GM23248 (cell line): ENCODE results near the gene MGAT2. TPM values are rescaled to one million over a fixed set of nuclear protein-coding genes. Genes with fewer than 3 reads are reported as not detected.

Source experiments
- DNase-seq: peaks from one replicate; pipeline ENCODE4 v3.0.0-alpha.2; 2015
- H2AFZ ChIP-seq: fragments of 200-600 bp; sonication (generic); 2 replicates; pipeline ENCODE4 v1.6.1; 2016; ENCODE audit warnings: antibody characterized with exemption
- H3F3A ChIP-seq: fragments of 200-600 bp; sonication (generic); 2 replicates; pipeline ENCODE4 v1.6.1; 2016; ENCODE audit warnings: mild to moderate bottlenecking, antibody characterized with exemption, mixed run types; ENCODE audit not compliant: insufficient read depth
- H3K27ac ChIP-seq: fragments of 200-600 bp; sonication (generic); 2 replicates; pipeline ENCODE4 v1.5.1; 2016; ENCODE audit warnings: mild to moderate bottlenecking
- H3K27me3 ChIP-seq: fragments of 200-600 bp; sonication (generic); replicated peaks from 2 replicates; pipeline ENCODE4 v1.6.1; 2016; ENCODE audit warnings: mild to moderate bottlenecking; ENCODE audit not compliant: insufficient read depth
- H3K36me3 ChIP-seq: fragments of 200-600 bp; sonication (generic); 2 replicates; pipeline ENCODE4 v1.6.1; 2016; ENCODE audit warnings: low read depth, mild to moderate bottlenecking
- H3K4me1 ChIP-seq: fragments of 200-600 bp; sonication (generic); 2 replicates; pipeline ENCODE4 v1.6.1; 2016; ENCODE audit warnings: mild to moderate bottlenecking; ENCODE audit not compliant: insufficient read depth
- H3K4me2 ChIP-seq: fragments of 200-600 bp; sonication (generic); one replicate; pipeline ENCODE4 v1.6.1; 2016; ENCODE audit warnings: mild to moderate bottlenecking; ENCODE audit not compliant: unreplicated experiment
- H3K4me3 ChIP-seq: fragments of 200-600 bp; sonication (generic); 2 replicates; pipeline ENCODE4 v1.5.1; 2016; ENCODE audit warnings: mild to moderate bottlenecking
- H3K79me2 ChIP-seq: fragments of 200-600 bp; sonication (generic); 2 replicates; pipeline ENCODE4 v1.6.1; 2016; ENCODE audit warnings: mild to moderate bottlenecking; ENCODE audit not compliant: insufficient read depth
- H3K9ac ChIP-seq: fragments of 200-600 bp; sonication (generic); 2 replicates; pipeline ENCODE4 v1.6.1; 2016; ENCODE audit warnings: mild to moderate bottlenecking
- H3K9me2 ChIP-seq: fragments of 200-600 bp; sonication (generic); 2 replicates; pipeline ENCODE4 v1.6.1; 2016; ENCODE audit warnings: mixed run types, mild to moderate bottlenecking, moderate library complexity; ENCODE audit not compliant: insufficient read depth
- H3K9me3 ChIP-seq: fragments of 200-600 bp; sonication (generic); one replicate; pipeline ENCODE4 v1.6.1; 2017; ENCODE audit warnings: low read depth
- H4K20me1 ChIP-seq: fragments of 200-600 bp; sonication (generic); 2 replicates; pipeline ENCODE4 v1.6.0; 2016; ENCODE audit not compliant: insufficient read depth
- EZH2 ChIP-seq: fragments of 200-600 bp; sonication (generic); IDR thresholded peaks from 2 replicates; pipeline ENCODE4 v1.6.1; 2018; ENCODE audit warnings: antibody characterized with exemption, mild to moderate bottlenecking; ENCODE audit not compliant: insufficient read depth, poor library complexity, severe bottlenecking
- EZH2phosphoT487 ChIP-seq: fragments of 200-600 bp; sonication (generic); IDR thresholded peaks from 2 replicates; pipeline ENCODE4 v1.6.1; 2018; ENCODE audit warnings: antibody characterized with exemption, moderate library complexity, mild to moderate bottlenecking, low read depth; ENCODE audit not compliant: insufficient read depth
- WGBS, 2 experiments: methylation state at CpG; one replicate each; pipeline ENCODE4 v1.1.6; 2015 to 2017; ENCODE audit warnings: low lambda C conversion rate in 2 of 2, low coverage in 1 of 2; ENCODE audit errors: missing lambda C conversion rate in 2 of 2; 5-methylcytosine and 5-hydroxymethylcytosine counted together
- in situ Hi-C: fragments of 300-500 bp; cut with MboI; formaldehyde crosslinking; loops from 2 replicates; pipeline ENCODE4 v1.15.0; 2020
- polyA plus RNA-seq: library from polyadenylated mRNA; unstranded; fragments of >200 nt; fragmentation: Nextera tagmentation; extraction: Ambion mirVana; gene quantifications from 2 replicates; pipeline ENCODE4 v1.2.1, GENCODE V29; 2016
- total RNA-seq: library from RNA; depleted of rRNA; stranded (reverse); fragments of >200 nt; shearing (Covaris generic); gene quantifications from 2 replicates; pipeline ENCODE4 v1.2.3, GENCODE V29; 2014

MGAT2 gene
- total and polyA plus RNA-seq, 2 experiments from 2014 or later: 40.2 to 92.9 TPM

- Histone ChIP-seq H2AFZ (peak within 1 kb of the TSS; percentile 80), H3K9me2 (no peaks in the 10 kb centered on the region), H3K27ac (peak within 1 kb of the TSS; percentile 87), H3K9me3 (no peaks in the 10 kb centered on the region), H3K4me2 (peak within 1 kb of the TSS; percentile 87), H3K4me1 (peaks cover 24% of the 10 kb centered on the region), H3K9ac (peak within 1 kb of the TSS; percentile 96), H3K4me3 (peak within 1 kb of the TSS; percentile 91), H3K27me3 (no peaks in the 10 kb centered on the region), H3F3A (peaks cover 53% of the 10 kb centered on the region), H4K20me1 (peaks cover 14% of the 10 kb centered on the region; the same call in 1 of the 2 replicates), H3K36me3 (peaks cover 31% of the 10 kb centered on the region), H3K79me2 (peaks cover 51% of the 10 kb centered on the region)
- peak; percentile 99 for DNase-seq
- 1 to 2% methylated on average over 53 to 54 of the region's 55 CpGs for WGBS, 2 experiments
- in situ Hi-C loops: no loop called here
- TF ChIP-seq EZH2: no peak
- TF ChIP-seq EZH2phosphoT487: no peak
These were observed 34.6 kb upstream of the MGAT2 start, which contains the start of gene RPS29 for GRCh38 chr14:49585803-49586672. Gene RPS29, minus strand, starts transcription at chr14:49586380. Its CDS starts 34 bp downstream, at chr14:49586346.

DNA sequence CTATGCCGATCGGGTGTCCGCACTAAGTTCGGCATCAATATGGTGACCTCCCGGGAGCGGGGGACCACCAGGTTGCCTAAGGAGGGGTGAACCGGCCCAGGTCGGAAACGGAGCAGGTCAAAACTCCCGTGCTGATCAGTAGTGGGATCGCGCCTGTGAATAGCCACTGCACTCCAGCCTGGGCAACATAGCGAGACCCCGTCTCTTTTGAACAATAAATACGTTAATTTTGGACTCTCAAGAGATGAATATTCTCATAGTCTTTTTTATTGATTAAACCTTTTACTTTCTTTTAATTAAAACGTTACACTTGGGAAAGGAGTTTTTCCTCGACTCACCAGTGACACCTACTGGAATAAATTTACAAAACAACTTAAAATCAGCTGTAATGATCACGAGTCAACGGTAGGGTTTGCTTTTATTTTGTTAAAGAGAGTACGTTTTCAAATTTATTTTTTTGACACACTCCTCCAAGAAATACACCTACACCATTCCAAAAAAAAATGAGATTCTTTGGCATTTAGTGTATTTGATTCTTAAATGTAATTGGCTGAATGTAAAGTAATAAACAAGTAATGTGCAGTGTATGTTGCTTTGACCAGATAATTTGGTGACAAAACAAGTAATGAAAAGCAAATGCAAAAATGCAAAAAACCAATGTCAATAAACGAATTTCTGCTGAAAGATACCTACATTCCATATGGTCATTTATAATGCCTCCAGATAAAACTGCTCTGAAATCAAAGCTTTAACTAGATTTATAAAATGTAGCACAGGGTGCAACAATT is 33.7 kb upstream of the MGAT2 start:
- H3F3A ChIP-seq: peaks cover 45% of the 10 kb centered on the region
- DNase-seq: peak; percentile 73
- peak overlapping the region; percentile 87 for H3K27ac ChIP-seq
- H4K20me1 ChIP-seq: peaks cover 14% of the 10 kb centered on the region; the same call in 1 of the 2 replicates
- no peak for TF ChIP-seq EZH2phosphoT487
- no peak for TF ChIP-seq EZH2
- no peaks in the 10 kb centered on the region for H3K9me2 ChIP-seq
- H3K27me3 ChIP-seq: no peaks in the 10 kb centered on the region
- peak overlapping the region; percentile 64 for H3K4me3 ChIP-seq
- H3K4me1 ChIP-seq: peaks cover 24% of the 10 kb centered on the region
- H3K9me3 ChIP-seq: no peaks in the 10 kb centered on the region
- H3K79me2 ChIP-seq: peaks cover 43% of the 10 kb centered on the region
- H2AFZ ChIP-seq: peak overlapping the region; percentile 80
- H3K4me2 ChIP-seq: peak overlapping the region; percentile 50
- peak overlapping the region; percentile 34; the same call in 1 of the 2 replicates for H3K9ac ChIP-seq
- peaks cover 31% of the 10 kb centered on the region for H3K36me3 ChIP-seq
- 1 to 3% methylated on average over 10 to 12 of the region's 21 CpGs for WGBS, 2 experiments
- in situ Hi-C loops: no loop called here

- no peak for TF ChIP-seq EZH2
- no peaks in the 10 kb centered on the region for H3K9me2 ChIP-seq
- H4K20me1 ChIP-seq: peaks cover 5% of the 10 kb centered on the region; the same call in 1 of the 2 replicates
- no peaks in the 10 kb centered on the region for H3K9me3 ChIP-seq
- H3K36me3 ChIP-seq: peaks cover 7% of the 10 kb centered on the region
- no peak overlapping the region for H3K9ac ChIP-seq
- H3K4me1 ChIP-seq: peaks cover 12% of the 10 kb centered on the region; the same call in 1 of the 2 replicates
- DNase-seq: no peak
- peaks cover 18% of the 10 kb centered on the region for H3K79me2 ChIP-seq
- peaks cover 22% of the 10 kb centered on the region for H3F3A ChIP-seq
- H3K4me3 ChIP-seq: no peak overlapping the region
- H3K27me3 ChIP-seq: no peaks in the 10 kb centered on the region
- no peak overlapping the region for H3K4me2 ChIP-seq
- WGBS, 2 experiments: 80 to 86% methylated on average over 3 of the region's 3 CpGs
- in situ Hi-C loops: no loop called here
- no peak overlapping the region for H2AFZ ChIP-seq
- H3K27ac ChIP-seq: no peak overlapping the region
These were observed 31.2 kb upstream of the MGAT2 start for GRCh38 chr14:49589387-49589786.

GRCh38 chr14:49593016-49593415 is 27.6 kb upstream of the MGAT2 start:
- Histone ChIP-seq H3K27me3 (no peaks in the 10 kb centered on the region), H3K36me3 (no peaks in the 10 kb centered on the region), H3F3A (0 out of 2 replicates have a peak, but pooled peaks cover 4% of the 10 kb centered on the region), H3K9me2 (no peaks in the 10 kb centered on the region), H4K20me1 (no peaks in the 10 kb centered on the region), H3K4me2 (no peak overlapping the region), H3K79me2 (peaks cover 11% of the 10 kb centered on the region), H3K4me1 (no peaks in the 10 kb centered on the region), H2AFZ (no peak overlapping the region), H3K9ac (no peak overlapping the region), H3K9me3 (no peaks in the 10 kb centered on the region), H3K27ac (no peak overlapping the region), H3K4me3 (no peak overlapping the region)
- in situ Hi-C loops: no loop called here
- WGBS, 2 experiments: 90 to 93% methylated on average over 3 of the region's 3 CpGs
- DNase-seq: no peak
- no peak for TF ChIP-seq EZH2phosphoT487
- no peak for TF ChIP-seq EZH2
